Fibroblast of lung (primary cell): ENCODE data around the gene VPS13D. TPM values are rescaled to one million over a fixed set of nuclear protein-coding genes. Genes with fewer than 3 reads are reported as not detected.

Experiments used
- DNase-seq, 2 donors: peaks; one replicate each; pipeline versions ENCODE4 v3.0.0 to v3.0.0-alpha.2; 2010; ENCODE audit warnings: low read depth in 2 of 2
- H2AFZ ChIP-seq: 2 replicates; pipeline ENCODE4 v1.5.1; 2012; ENCODE audit warnings: low read length, control low read depth, inconsistent platforms
- H3K27ac ChIP-seq: 2 replicates; pipeline ENCODE4 v1.5.1; 2011; ENCODE audit warnings: low read length, control low read depth; ENCODE audit not compliant: insufficient read depth
- H3K27me3 ChIP-seq: 2 replicates; pipeline ENCODE4 v1.5.1; 2011; ENCODE audit warnings: mild to moderate bottlenecking, low read length; ENCODE audit not compliant: control insufficient read depth, insufficient read depth
- H3K36me3 ChIP-seq: 2 replicates; pipeline ENCODE4 v1.5.1; 2011; ENCODE audit warnings: low read length; ENCODE audit not compliant: control insufficient read depth, insufficient read depth
- H3K4me1 ChIP-seq: 2 replicates; pipeline ENCODE4 v1.5.1; 2011; ENCODE audit warnings: low read length; ENCODE audit not compliant: control insufficient read depth, insufficient read depth; ENCODE audit errors: extremely low read depth
- H3K4me2 ChIP-seq: 2 replicates; pipeline ENCODE4 v1.5.1; 2011; ENCODE audit warnings: low read length, control low read depth; ENCODE audit not compliant: insufficient read depth; ENCODE audit errors: extremely low read depth
- H3K4me3 ChIP-seq, 4 experiments: fragments of 200-600 bp in 1 of 4; sonication (generic) in 1 of 4; replicated peaks in 1 of 4; 2 replicates each; pipeline ENCODE4 v1.5.1; 2011 to 2016; ENCODE audit warnings: low read length in 4 of 4, low read depth in 3 of 4, mild to moderate bottlenecking in 3 of 4, control low read depth in 2 of 4, inconsistent platforms in 1 of 4, mixed read lengths in 1 of 4; ENCODE audit not compliant: insufficient read depth in 1 of 4; ENCODE audit errors: control extremely low read depth in 1 of 4
- H3K79me2 ChIP-seq: 2 replicates; pipeline ENCODE4 v1.5.1; 2012; ENCODE audit warnings: mild to moderate bottlenecking, low read length, inconsistent platforms; ENCODE audit not compliant: control insufficient read depth, insufficient read depth
- H3K9ac ChIP-seq: 2 replicates; pipeline ENCODE4 v1.5.1; 2011; ENCODE audit warnings: mild to moderate bottlenecking, low read length, control low read depth; ENCODE audit not compliant: insufficient read depth
- H3K9me3 ChIP-seq: 2 replicates; pipeline ENCODE4 v1.5.1; 2012; ENCODE audit warnings: low read depth, low read length; ENCODE audit not compliant: control insufficient read depth, insufficient read depth
- H4K20me1 ChIP-seq: 2 replicates; pipeline ENCODE4 v1.5.1; 2011; ENCODE audit warnings: low read length; ENCODE audit not compliant: control insufficient read depth, insufficient read depth; ENCODE audit errors: extremely low read depth
- CTCF ChIP-seq, 2 donors: IDR thresholded peaks in 1 of 2; conservative IDR thresholded peaks in 1 of 2; 1 replicate in 1 of 2; 2 replicates in 1 of 2; pipeline ENCODE4 v1.5.1; 2011 to 2012; ENCODE audit warnings: low read length in 2 of 2, control low read depth in 1 of 2, inconsistent platforms in 1 of 2, low read depth in 1 of 2, mild to moderate bottlenecking in 1 of 2
- EZH2 ChIP-seq: IDR thresholded peaks from 2 replicates; pipeline ENCODE4 v1.5.1; 2012; ENCODE audit warnings: low read length, control low read depth, mild to moderate bottlenecking; ENCODE audit errors: missing control alignments
- polyA plus RNA-seq, 2 donors: library from polyadenylated mRNA; depleted of rRNA in 1 of 2; stranded (reverse) in 1 of 2; unstranded in 1 of 2; fragments of >200 nt; gene quantifications; 2 replicates each; pipeline ENCODE4 v1.2.1, GENCODE V29; 2011 to 2012; ENCODE audit warnings: missing spikeins in 1 of 2
- total RNA-seq: library from RNA; depleted of rRNA; stranded (reverse); fragments of >200 nt; gene quantifications from 2 replicates; pipeline ENCODE4 v1.2.1, GENCODE V29; 2014

VPS13D gene
- total and polyA plus RNA-seq, 2 donors (not counting 1 experiment from before 2014, with no cell fraction given): 14.6 to 40.0 TPM

GRCh38 chr1:12460911-12461621 is 231.2 kb downstream of the VPS13D start:
- H3K79me2 ChIP-seq: no peaks in the 10 kb centered on the region
- H3K4me3 ChIP-seq: no peak overlapping the region
- peaks cover 1% of the 10 kb centered on the region for H3K36me3 ChIP-seq
- DNase-seq: peak; percentile 88 to 90
- H4K20me1 ChIP-seq: no peaks in the 10 kb centered on the region
- H3K9ac ChIP-seq: no peak overlapping the region
- H2AFZ ChIP-seq: no peak overlapping the region
- H3K4me2 ChIP-seq: no peak overlapping the region
- no peaks in the 10 kb centered on the region for H3K9me3 ChIP-seq
- peaks cover 31% of the 10 kb centered on the region for H3K4me1 ChIP-seq
- TF ChIP-seq EZH2: no peak
- H3K27ac ChIP-seq: peak overlapping the region; percentile 8
- no peaks in the 10 kb centered on the region for H3K27me3 ChIP-seq

DNA sequence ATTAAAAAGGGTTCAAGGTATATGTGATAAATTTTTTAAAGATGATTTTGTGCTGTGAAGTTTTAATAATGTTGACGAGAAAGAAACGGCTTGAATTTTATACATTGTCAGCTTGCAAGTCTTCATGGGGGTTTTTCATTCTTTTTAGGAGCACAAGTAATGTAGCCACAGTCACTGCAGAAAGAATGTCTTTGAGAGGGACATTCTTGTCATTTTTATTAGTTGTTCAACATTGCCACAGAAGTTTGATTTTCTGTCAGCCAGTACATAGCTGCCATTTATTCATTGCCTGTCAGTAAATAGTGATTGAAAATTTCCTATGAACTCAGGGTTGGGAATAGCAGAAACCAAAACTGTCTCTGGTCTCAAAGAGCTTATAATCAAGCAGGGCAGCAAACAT is 231.9 kb downstream of the VPS13D start:
- H3K27ac ChIP-seq: no peak overlapping the region
- H2AFZ ChIP-seq: no peak overlapping the region
- no peaks in the 10 kb centered on the region for H4K20me1 ChIP-seq
- peaks cover 31% of the 10 kb centered on the region for H3K4me1 ChIP-seq
- H3K9ac ChIP-seq: no peak overlapping the region
- H3K36me3 ChIP-seq: peaks cover 1% of the 10 kb centered on the region
- H3K4me3 ChIP-seq: no peak overlapping the region
- H3K79me2 ChIP-seq: no peaks in the 10 kb centered on the region
- no peak for DNase-seq
- H3K9me3 ChIP-seq: no peaks in the 10 kb centered on the region
- no peak overlapping the region for H3K4me2 ChIP-seq
- TF ChIP-seq EZH2 (no peak), CTCF (conservative IDR thresholded peaks at IDR 0.05 in 1 of 2, IDR thresholded peaks at IDR 0.05 in 1 of 2; ENCODE audit: low read depth in 1 of 2, low read length in 2 of 2) (no peak)
- no peaks in the 10 kb centered on the region for H3K27me3 ChIP-seq

- H3K4me1 ChIP-seq: peaks cover 26% of the 10 kb centered on the region
- H3K9ac ChIP-seq: no peak overlapping the region
- H3K4me2 ChIP-seq: no peak overlapping the region
- H3K27ac ChIP-seq: no peak overlapping the region
- no peak for DNase-seq
- no peak overlapping the region for H2AFZ ChIP-seq
- H4K20me1 ChIP-seq: no peaks in the 10 kb centered on the region
- TF ChIP-seq CTCF (conservative IDR thresholded peaks at IDR 0.05 in 1 of 2, IDR thresholded peaks at IDR 0.05 in 1 of 2; ENCODE audit: low read depth in 1 of 2, low read length in 2 of 2) (no peak), EZH2 (no peak)
- no peak overlapping the region for H3K4me3 ChIP-seq
- peaks cover 1% of the 10 kb centered on the region for H3K36me3 ChIP-seq
- no peaks in the 10 kb centered on the region for H3K79me2 ChIP-seq
- no peaks in the 10 kb centered on the region for H3K9me3 ChIP-seq
- no peaks in the 10 kb centered on the region for H3K27me3 ChIP-seq
Measured at GRCh38 chr1:12462586-12462985, 232.8 kb downstream of the VPS13D start.
